Tongue (tissue), 2 donors: Measurements from ENCODE around the gene IRF2BP1. TPM values are rescaled to one million over a fixed set of nuclear protein-coding genes. Genes with fewer than 3 reads are reported as not detected.

ENCODE experiments used
- DNase-seq: peaks from one replicate; pipeline ENCODE4 v3.0.0-alpha.2; 2015
- total RNA-seq: library from RNA; depleted of rRNA; stranded (reverse); fragments of >200 nt; gene quantifications from one replicate; pipeline ENCODE4 v1.2.3, GENCODE V29; 2014

Gene IRF2BP1
- total RNA-seq, 1 donor from 2014 or later = 29.0 TPM

- no peak for DNase-seq
Measured at GRCh38 chr19:45860359-45861259, 25.3 kb downstream of the IRF2BP1 start.

- no peak for DNase-seq
Measured at GRCh38 chr19:45854167-45854778, 31.7 kb downstream of the IRF2BP1 start.

GRCh38 chr19:45852983-45853382 lies 33.0 kb downstream of the IRF2BP1 start:
- no peak for DNase-seq

GRCh38 chr19:45852145-45852750 lies 33.7 kb downstream of the IRF2BP1 start:
- no peak for DNase-seq

- DNase-seq = no peak
Measured at GRCh38 chr19:45848922-45849321, 37.0 kb downstream of the IRF2BP1 start.

- DNase-seq = no peak
Measured at GRCh38 chr19:45847663-45848062, 38.3 kb downstream of the IRF2BP1 start.

GRCh38 chr19:45842198-45842597 lies 43.7 kb downstream of the IRF2BP1 start:
- DNase-seq = no peak

GRCh38 chr19:45834970-45835369 lies 51.0 kb downstream of the IRF2BP1 start:
- DNase-seq = no peak

Other genes starting within 250 kb of the IRF2BP1 start
- 16.1 TPM for gene EML2, start 246.7 kb downstream of the IRF2BP1 start, total RNA-seq
- not detected for gene GIPR, start 217.9 kb downstream of the IRF2BP1 start, total RNA-seq
- 88.4 TPM for gene SNRPD2, start 194.2 kb downstream of the IRF2BP1 start, total RNA-seq
- 3.3 TPM for gene QPCTL, start 193.5 kb downstream of the IRF2BP1 start, total RNA-seq
- gene FBXO46, start 155.2 kb downstream of the IRF2BP1 start, total RNA-seq = 13.2 TPM
- gene MEIOSIN, start 152.7 kb downstream of the IRF2BP1 start, total RNA-seq = not detected
- gene SIX5, start 116.9 kb downstream of the IRF2BP1 start, total RNA-seq = 21.5 TPM
- gene DMPK, start 103.7 kb downstream of the IRF2BP1 start, total RNA-seq = 181 TPM
- 38.1 TPM for gene DMWD, start 93.3 kb downstream of the IRF2BP1 start, total RNA-seq
- not detected for gene RSPH6A, start 70.8 kb downstream of the IRF2BP1 start, total RNA-seq
- gene SYMPK, start 23.0 kb downstream of the IRF2BP1 start, total RNA-seq = 26.6 TPM
- gene FOXA3, start 21.8 kb downstream of the IRF2BP1 start, total RNA-seq = 0.21 TPM
- gene MYPOP, start 16.5 kb upstream of the IRF2BP1 start, total RNA-seq = 1.6 TPM
- not detected for gene NANOS2, start 28.6 kb upstream of the IRF2BP1 start, total RNA-seq
- 2.9 TPM for gene NOVA2, start 87.7 kb upstream of the IRF2BP1 start, total RNA-seq
- 13.7 TPM for gene CCDC61, start 109.3 kb upstream of the IRF2BP1 start, total RNA-seq
- 0.82 TPM for gene PGLYRP1, start 136.9 kb upstream of the IRF2BP1 start, total RNA-seq
- 0.41 TPM for gene IGFL4, start 154.9 kb upstream of the IRF2BP1 start, total RNA-seq
- gene IGFL3, start 238.5 kb upstream of the IRF2BP1 start, total RNA-seq = not detected